Omental fat pad (tissue), 4 donors: ENCODE measurements around the gene PKN1. TPM values are rescaled to one million over a fixed set of nuclear protein-coding genes. Genes with fewer than 3 reads are reported as not detected.
"Not testable (repeated sequence)": the region's sequence is repeated elsewhere in the genome, so short reads cannot be mapped to it uniquely, and the experiment has no call there.

Experiments
- ATAC-seq: fragments of 150-250 bp; one replicate; pipeline ENCODE4 v1.9.1; 2016; ENCODE audit warnings: mild to moderate bottlenecking, moderate library complexity; ENCODE audit not compliant: low FRiP score
- DNase-seq: peaks from one replicate; pipeline ENCODE4 v3.0.0-alpha.2; 2019; ENCODE audit warnings: low spot score
- total RNA-seq, 4 donors: library from RNA; depleted of rRNA; stranded (reverse); fragments of >200 nt; gene quantifications; one replicate each; pipeline ENCODE4 v1.1.0, GENCODE V29; 2016
- TF ChIP-seq, protein P1 (sequence below), 3 donors: fragments of 450-650 bp; IDR thresholded peaks; one replicate each; pipeline ENCODE4 v1.5.1; 2016 to 2017; ENCODE audit warnings: antibody characterized with exemption in 3 of 3, mild to moderate bottlenecking in 3 of 3, moderate library complexity in 2 of 3

PKN1 gene
- total RNA-seq, 4 donors from 2014 or later = 47.3 to 104 (median 85.0) TPM

DNA sequence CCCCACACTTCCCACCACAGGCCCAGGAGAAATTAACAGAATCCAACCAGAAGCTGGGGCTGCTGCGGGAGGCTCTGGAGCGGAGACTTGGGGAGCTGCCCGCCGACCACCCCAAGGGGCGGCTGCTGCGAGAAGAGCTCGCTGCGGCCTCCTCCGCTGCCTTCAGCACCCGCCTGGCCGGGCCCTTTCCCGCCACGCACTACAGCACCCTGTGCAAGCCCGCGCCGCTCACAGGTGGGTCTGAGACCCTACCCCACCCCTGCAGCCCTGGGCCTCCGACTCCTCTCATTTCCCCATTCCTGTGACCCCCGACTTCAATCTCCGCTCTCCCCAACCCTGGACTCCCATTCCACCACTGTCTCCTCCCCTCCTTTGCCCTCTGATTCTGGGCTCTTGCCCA lies 17.8 kb downstream of the PKN1 start:
- no peak for ATAC-seq
- DNase-seq = no peak
- TF ChIP-seq, protein P1, sequence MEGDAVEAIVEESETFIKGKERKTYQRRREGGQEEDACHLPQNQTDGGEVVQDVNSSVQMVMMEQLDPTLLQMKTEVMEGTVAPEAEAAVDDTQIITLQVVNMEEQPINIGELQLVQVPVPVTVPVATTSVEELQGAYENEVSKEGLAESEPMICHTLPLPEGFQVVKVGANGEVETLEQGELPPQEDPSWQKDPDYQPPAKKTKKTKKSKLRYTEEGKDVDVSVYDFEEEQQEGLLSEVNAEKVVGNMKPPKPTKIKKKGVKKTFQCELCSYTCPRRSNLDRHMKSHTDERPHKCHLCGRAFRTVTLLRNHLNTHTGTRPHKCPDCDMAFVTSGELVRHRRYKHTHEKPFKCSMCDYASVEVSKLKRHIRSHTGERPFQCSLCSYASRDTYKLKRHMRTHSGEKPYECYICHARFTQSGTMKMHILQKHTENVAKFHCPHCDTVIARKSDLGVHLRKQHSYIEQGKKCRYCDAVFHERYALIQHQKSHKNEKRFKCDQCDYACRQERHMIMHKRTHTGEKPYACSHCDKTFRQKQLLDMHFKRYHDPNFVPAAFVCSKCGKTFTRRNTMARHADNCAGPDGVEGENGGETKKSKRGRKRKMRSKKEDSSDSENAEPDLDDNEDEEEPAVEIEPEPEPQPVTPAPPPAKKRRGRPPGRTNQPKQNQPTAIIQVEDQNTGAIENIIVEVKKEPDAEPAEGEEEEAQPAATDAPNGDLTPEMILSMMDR (IDR thresholded peaks at IDR 0.05) = no peak

DNA sequence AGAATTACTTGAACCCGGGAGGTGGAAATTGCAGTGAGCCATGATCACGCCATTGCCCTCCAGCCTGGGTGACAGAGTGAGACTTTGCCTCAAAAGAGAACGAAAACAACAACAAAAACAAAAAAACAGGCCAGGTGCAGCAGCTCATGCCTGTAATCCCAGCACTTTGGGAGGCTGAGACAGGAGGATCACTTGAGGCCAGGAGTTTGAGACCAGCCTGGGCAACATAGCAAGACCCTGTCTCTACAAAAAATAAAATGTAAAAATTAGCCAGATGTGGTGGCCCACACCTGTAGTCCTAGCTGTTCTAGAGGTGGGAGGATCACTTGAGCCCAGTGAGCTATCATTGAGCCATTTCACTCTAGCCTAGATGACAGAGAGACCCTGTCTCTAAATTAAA lies 19.2 kb downstream of the PKN1 start:
- DNase-seq, ATAC-seq: not testable (repeated sequence)

DNA sequence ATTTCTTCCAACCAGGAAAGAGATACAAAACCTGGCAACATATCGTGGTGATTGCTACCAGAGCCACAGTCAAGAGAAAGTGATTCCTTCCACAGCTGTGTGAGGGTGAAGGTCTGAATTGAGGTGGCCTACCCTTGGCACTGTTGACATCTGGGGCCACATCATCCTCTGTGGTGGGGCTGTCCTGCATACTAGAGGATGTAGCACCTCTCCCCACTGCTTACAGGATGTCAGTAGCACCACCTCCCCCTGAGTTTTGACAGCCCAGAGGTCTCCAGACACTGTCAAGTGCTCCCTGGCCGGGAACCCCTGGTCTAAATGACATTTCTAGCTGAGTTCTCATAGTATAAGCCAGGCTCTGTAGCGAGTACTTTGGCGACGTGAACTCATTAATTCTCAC lies 26.6 kb downstream of the PKN1 start:
- DNase-seq (no peak), ATAC-seq (no peak)
- TF ChIP-seq, protein P1 (IDR thresholded peaks at IDR 0.05) = no peak

GRCh38 chr19:14460935-14461334 lies 27.8 kb downstream of the PKN1 start:
- no peak for DNase-seq
- no peak for ATAC-seq
- TF ChIP-seq, protein P1 (IDR thresholded peaks at IDR 0.05) = no peak

GRCh38 chr19:14462401-14462800 lies 29.3 kb downstream of the PKN1 start:
- not testable (repeated sequence) for DNase-seq, ATAC-seq

DNA sequence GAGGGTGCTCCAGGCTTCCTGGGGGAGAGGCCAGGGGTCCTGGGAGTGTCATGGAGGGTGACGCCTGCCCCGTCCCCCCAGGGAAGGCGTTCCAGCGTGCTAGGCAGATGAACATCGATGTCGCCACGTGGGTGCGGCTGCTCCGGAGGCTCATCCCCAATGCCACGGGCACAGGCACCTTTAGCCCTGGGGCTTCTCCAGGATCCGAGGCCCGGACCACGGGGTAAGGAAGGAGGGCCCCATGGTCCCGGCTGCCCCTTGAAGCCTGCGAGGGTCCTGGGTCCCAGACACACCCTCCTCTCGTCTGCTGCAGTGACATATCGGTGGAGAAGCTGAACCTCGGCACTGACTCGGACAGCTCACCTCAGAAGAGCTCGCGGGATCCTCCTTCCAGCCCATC lies 30.6 kb downstream of the PKN1 start:
- ATAC-seq (no peak), DNase-seq (no peak)
- TF ChIP-seq, protein P1 (IDR thresholded peaks at IDR 0.05) = no peak

DNA sequence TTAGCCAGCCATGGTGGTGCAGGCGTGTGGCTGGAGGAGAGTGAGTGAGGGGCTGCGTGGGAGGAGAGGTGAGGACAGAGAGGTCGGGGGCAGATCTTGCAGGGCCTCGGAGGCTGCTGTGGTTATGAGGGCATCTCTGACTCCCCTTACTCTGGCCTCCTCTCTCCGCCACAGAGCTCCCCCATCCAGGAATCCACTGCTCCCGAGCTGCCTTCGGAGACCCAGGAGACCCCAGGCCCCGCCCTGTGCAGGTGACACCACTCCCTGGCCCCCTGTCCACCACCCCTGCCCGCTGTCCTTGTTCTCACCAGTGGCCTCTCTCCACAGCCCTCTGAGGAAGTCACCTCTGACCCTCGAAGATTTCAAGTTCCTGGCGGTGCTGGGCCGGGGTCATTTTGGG lies 34.3 kb downstream of the PKN1 start:
- no peak for ATAC-seq
- DNase-seq = no peak
- TF ChIP-seq, protein P1 (IDR thresholded peaks at IDR 0.05) = no peak

DNA sequence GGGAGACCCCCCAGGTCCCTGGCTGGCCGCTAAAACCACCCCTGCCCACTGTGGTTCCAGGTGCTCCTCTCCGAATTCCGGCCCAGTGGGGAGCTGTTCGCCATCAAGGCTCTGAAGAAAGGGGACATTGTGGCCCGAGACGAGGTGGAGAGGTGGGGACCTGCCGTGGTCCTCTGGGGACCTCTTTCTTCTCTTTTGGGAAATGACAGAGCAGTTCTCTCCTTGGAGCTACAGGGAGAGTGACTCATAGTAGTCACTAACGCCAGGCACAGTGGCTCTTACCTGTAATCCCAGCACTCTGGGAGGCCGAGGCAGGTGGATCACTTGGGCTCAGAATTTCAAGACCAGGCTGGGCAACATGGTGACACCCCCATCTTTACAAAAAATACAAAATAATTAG lies 34.7 kb downstream of the PKN1 start:
- TF ChIP-seq, protein P1 (IDR thresholded peaks at IDR 0.05) = no peak
- no peak for ATAC-seq
- no peak for DNase-seq
